ENCODE data around the gene SLC66A2.
"Not testable (repeated sequence)": the region's sequence is repeated elsewhere in the genome, so short reads cannot be mapped to it uniquely, and the experiment has no call there.

SLC66A2 gene

GRCh38 chr18:79951545-79952455, at the start of gene SLC66A2:
TSS of gene SLC66A2 (minus strand) at chr18:79951653. CDS start at chr18:79950926, 727 bp downstream.
- in situ Hi-C loops (cut with MboI; ENCODE audit: low sequenced_read_pairs): no loop called here

- in situ Hi-C loops (cut with MboI; ENCODE audit: low sequenced_read_pairs): no loop called here
These were observed 49.4 kb upstream of the SLC66A2 start for GRCh38 chr18:80000877-80001276.

DNA sequence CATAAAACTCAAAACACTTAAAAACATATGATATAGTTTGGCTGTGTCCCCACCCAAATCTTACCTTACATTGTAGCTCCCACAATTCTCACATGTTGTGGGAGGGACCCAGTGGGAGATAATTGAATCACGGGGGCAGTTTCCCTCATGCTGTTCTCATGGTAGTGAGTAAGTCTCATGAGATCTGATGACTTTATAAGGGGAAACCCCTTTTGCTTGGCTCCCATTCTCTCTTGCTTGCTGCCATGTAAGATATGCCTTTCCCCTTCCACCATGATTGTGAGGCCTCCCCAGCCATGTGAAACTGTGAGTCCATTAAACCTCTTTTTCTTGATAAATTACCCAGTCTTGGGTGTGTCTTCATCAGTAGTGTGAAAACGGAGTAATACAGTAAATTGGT, 48.2 kb upstream of the SLC66A2 start:
- in situ Hi-C loops (cut with MboI; ENCODE audit: low sequenced_read_pairs): not testable (repeated sequence)

GRCh38 chr18:79991494-79991893, 40.0 kb upstream of the SLC66A2 start:
- in situ Hi-C loops (cut with MboI; ENCODE audit: low sequenced_read_pairs): no loop called here

DNA sequence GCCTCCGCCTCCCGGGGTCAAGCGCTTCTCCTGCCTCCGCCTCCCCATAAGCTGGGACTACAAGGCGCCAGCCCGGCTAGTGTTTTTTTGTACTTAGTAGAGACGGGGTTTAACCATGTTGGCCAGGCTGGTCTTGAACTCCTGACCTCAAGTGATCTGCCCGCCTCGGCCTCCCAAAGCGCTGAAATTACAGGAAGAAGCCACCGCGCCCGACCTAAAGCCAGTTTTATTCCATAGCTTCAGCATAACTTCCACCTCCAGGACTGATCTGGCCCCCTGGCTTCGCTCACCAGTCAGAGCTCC, 37.7 kb upstream of the SLC66A2 start:
- in situ Hi-C loops (cut with MboI; ENCODE audit: low sequenced_read_pairs): no loop called here

DNA sequence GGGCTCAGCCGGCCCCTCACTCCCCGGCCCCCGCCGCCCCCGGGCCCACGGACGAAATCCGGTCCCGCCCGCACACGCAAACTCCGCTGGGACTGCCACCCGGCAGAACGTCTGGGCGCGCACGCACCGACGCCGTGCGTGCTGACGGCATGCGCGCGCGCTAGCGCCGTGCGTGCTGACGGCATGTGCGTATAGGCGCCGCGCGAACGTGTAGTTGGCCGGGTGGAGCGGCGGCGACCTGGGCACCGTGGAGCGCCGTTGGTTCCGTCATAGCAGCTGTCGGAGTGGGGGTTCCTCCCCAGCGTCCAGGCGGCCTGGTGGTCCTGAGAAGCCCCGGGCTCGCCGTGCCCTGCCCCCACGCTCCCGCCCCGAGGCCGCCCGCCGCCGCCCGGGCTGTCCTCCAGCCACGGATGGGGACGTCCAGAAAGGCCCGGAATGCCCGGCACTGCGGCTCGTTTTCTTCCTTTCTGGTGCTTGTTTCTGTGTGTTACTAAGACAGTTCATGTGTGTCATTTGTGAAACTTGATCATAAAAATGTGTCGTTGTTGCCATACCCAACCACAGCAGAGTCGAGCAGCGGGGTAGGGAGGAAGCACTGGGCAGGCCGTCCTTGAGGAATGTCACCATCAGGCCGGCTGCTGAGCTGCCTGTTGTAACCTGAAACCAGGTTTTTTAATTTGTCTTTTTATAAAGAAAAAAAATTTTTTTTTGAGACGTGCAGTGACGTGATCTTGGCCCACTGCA, 37.2 kb upstream of the SLC66A2 start, which contains the start of gene TXNL4A:
TXNL4A (minus strand) TSS at position 113 of the 744 bp plus-strand sequence. CDS start 171 bp downstream, outside the sequence.
- in situ Hi-C loops (cut with MboI; ENCODE audit: low sequenced_read_pairs): no loop called here

DNA sequence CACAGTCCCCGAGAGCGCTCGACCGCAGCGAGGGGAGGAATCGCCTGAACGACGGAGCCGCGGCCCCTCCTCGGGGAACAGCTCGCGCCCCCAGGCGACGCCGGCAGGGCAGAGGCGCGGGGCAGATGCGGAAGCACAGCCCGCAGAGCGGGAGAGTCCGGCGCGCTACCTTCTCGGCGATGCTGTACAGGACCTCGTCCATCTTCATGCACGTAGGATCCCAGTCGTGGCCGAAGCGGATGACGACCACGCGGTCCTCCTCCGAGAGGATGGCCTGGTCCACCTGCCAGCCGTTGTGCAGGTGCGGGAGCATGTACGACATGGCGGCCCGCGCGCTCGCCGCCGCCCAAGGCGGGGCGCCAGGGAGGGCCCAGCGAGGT, 36.6 kb upstream of the SLC66A2 start:
- in situ Hi-C loops (cut with MboI; ENCODE audit: low sequenced_read_pairs): no loop called here

- in situ Hi-C loops (cut with MboI; ENCODE audit: low sequenced_read_pairs): no loop called here
These were observed 36.1 kb upstream of the SLC66A2 start for GRCh38 chr18:79987566-79987965.

DNA sequence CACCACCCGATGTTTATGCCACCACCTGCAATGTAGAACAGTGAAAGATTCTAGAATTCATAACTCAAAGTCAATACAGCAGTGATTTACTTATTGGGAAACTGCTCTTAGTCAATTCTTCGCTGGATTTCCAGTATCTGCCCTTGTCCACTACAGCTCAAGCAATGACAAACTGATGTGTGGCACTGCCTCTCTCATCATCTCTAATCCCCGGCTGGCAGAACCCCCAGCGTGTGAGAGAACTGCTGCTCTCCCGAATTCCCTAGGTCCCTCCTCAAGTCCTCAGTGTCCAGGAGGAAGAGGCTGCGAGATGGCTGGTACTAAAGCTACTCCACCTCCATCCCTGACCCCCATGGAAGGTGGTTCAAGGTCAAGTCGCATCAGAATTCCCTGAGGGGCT, 35.3 kb upstream of the SLC66A2 start:
- in situ Hi-C loops (cut with MboI; ENCODE audit: low sequenced_read_pairs): no loop called here

DNA sequence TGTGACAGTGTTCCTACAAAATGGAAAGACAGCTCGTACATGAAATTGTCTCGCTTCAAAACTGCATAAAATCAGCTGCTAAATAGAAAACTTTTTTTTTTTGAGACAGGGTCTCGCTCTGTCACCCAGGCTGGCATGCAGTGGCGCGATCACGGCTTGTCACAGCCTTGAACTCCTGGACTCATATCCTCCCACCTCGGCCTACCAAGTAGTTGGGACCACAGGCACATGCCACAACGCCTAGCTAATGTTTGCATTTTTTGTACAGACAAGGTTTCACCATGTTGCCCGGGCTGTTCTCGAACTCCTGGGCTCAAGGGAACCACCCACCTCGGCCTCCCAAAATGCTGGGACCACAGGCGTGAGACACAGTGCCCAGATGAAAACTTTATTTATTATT, 33.7 kb upstream of the SLC66A2 start:
- in situ Hi-C loops (cut with MboI; ENCODE audit: low sequenced_read_pairs): no loop called here

DNA sequence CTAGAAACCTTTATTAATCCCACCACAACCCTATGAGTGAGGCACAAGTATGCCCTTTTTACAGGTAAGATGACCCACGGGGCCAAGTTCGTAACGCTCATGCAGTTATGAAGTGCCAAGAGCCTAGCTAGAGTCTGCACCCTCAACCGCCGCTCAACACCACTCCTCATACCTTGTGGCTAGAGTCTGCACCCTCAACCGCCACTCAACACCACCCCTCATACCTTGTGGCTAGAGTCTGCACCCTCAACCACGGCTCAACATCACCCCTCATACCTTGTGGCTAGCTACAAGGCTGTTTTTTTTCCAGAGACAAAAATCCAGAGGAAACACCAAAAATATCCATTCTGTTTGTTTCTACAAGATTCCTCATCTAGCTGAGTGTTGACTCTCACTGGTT, 32.3 kb upstream of the SLC66A2 start:
- in situ Hi-C loops (cut with MboI; ENCODE audit: low sequenced_read_pairs): no loop called here

DNA sequence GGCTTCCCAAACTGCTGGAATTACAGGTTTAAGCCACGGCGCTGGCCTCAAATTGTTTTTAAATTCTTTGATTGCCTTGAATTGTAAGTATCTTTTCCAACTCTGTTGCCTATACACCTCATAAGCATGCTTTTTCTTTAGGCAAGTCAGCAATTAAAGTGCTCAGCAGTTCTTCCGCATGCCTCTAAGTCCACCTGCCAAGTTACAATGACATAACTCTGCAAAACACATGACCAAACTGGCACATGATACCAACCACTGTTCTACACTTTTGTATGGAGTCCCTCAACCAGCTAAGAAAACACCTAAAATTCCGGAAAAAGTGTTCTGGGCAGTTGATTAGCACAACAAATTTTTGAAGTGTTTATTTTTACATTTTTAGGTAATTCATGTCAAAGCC, 31.8 kb upstream of the SLC66A2 start:
- in situ Hi-C loops (cut with MboI; ENCODE audit: low sequenced_read_pairs): no loop called here

DNA sequence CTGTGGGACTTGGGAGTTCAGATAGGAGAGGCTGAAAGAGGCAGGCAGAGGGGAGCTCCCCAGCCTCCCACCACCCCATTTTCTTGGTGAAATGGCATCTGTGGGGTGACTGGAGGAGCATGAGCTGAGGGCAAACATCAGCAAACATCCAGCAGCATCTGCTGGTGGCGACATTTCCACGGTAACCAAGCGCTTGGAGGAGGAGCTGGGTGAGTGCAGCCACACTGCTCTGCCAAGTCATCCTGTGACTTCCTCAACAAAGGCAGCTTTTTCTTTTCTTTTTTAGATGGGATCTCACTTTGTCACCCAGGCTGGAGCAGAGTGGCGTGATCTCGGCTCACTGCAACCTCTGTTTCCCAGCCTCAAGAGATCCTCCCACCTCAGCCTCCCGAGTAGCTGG, 31.3 kb upstream of the SLC66A2 start:
- in situ Hi-C loops (cut with MboI; ENCODE audit: low sequenced_read_pairs): no loop called here

GRCh38 chr18:79980585-79980984, 29.1 kb upstream of the SLC66A2 start:
- in situ Hi-C loops (cut with MboI; ENCODE audit: low sequenced_read_pairs): no loop called here

- in situ Hi-C loops (cut with MboI; ENCODE audit: low sequenced_read_pairs): no loop called here
These were observed 28.4 kb upstream of the SLC66A2 start for GRCh38 chr18:79979843-79980242.

- in situ Hi-C loops (cut with MboI; ENCODE audit: low sequenced_read_pairs): no loop called here
These were observed 24.7 kb upstream of the SLC66A2 start for GRCh38 chr18:79975985-79976680.

DNA sequence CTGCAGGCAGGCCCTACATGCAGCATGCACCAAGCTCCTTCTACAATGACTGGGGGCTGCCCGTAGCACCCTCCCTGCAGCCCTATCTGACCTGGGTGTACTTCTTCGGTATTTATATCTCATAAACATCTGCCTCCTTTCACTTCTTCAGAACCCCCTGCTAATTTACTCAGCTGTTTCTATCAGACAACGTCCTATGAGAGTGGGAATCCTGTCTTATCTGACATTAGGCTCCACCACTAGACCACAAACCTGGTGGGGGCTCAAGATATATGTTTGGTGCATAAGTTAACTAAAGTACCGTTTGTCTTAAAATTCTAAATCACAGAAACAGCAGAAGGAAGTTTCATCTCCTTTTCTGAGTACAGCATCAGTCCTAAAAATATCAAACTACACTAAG, 23.6 kb upstream of the SLC66A2 start:
- in situ Hi-C loops (cut with MboI; ENCODE audit: low sequenced_read_pairs): no loop called here

DNA sequence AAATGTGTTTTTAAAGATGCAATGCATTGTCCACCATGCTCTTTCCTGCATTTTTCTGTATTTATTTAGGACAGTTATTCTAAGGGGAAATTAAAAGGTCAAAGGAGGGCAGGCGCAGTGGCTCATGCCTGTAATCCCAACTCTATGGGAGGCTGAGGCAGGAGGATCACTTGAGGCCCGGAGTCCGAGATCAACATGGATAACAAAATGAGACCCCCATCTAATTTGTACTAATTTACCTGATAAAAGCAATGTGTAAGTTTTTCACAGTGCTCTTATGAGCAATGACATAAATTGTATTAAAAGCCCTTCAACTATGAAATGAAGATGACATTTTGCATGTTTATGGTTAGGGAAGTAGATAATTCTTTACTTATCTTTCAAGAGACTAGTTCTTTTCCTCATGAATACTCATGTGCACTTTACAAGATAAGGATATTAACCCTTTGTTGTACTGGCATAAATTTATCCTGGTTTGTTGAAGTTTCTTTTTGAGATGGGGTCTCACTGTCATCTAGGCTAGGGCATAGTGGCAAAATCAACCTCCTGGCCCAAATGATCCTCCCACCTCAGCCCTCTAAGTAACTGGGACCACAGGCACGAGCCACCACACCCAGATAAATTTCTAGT, 22.7 kb upstream of the SLC66A2 start:
- in situ Hi-C loops (cut with MboI; ENCODE audit: low sequenced_read_pairs): no loop called here

DNA sequence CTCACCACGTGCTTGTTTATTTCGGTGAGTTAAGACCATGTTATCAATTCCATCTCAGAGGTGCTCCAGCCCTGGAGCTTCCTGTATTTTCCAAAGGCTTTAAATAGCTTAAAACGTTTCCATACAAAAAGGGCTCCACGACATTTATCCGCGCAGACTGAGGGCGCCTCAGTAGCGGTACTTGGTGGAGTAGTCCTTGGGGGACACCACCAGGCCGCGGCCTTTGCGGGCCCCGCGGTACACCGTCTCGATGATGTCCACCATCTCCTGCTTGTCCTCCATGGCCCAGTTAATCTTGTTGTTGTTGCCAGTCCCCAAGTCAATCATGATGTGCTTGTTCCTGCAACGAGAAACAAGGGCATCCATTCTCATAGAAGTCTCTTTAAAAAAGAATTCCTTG, 22.1 kb upstream of the SLC66A2 start:
- in situ Hi-C loops (cut with MboI; ENCODE audit: low sequenced_read_pairs): no loop called here

DNA sequence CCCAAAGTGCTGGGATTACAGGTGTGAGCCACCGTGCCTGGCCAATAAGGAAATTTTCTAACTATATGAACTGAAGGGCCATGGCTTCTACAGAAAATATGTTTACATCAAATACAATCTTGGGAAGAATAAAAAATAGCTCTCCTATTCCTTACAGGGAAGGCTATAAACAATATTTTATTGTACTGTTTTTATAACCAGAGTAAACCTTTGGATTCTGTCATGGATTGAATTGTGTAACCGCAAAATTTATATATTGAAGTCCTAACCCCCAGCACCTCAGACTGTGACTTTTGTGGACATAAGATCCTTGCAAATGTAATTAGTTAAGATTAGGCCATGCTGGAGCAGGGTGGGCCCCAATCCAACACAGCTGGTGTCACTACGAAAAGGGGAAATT, 21.3 kb upstream of the SLC66A2 start:
- in situ Hi-C loops (cut with MboI; ENCODE audit: low sequenced_read_pairs): no loop called here

GRCh38 chr18:79971986-79972385, 20.5 kb upstream of the SLC66A2 start:
- in situ Hi-C loops (cut with MboI; ENCODE audit: low sequenced_read_pairs): no loop called here
